Testis (tissue), 3 donors: ENCODE measurements around the gene NFKBIE. TPM values are rescaled to one million over a fixed set of nuclear protein-coding genes. Genes with fewer than 3 reads are reported as not detected.

Experiments
- DNase-seq: peaks from one replicate; pipeline ENCODE4 v3.0.0-alpha.2; 2019
- H3K27ac ChIP-seq, 2 donors: fragments of 200-600 bp; sonication (generic); one replicate each; pipeline ENCODE4 v1.5.1; 2019
- H3K27me3 ChIP-seq: fragments of 200-600 bp; sonication (generic); one replicate; pipeline ENCODE4 v1.5.1; 2019
- H3K36me3 ChIP-seq: fragments of 200-600 bp; sonication (generic); one replicate; pipeline ENCODE4 v1.5.1; 2017; ENCODE audit warnings: low read depth; ENCODE audit errors: missing control alignments
- H3K4me1 ChIP-seq: fragments of 200-600 bp; sonication (generic); one replicate; pipeline ENCODE4 v1.5.1; 2019
- H3K4me3 ChIP-seq, 2 donors: fragments of 200-600 bp; sonication (generic); one replicate each; pipeline ENCODE4 v1.5.1; 2017 to 2019
- H3K9me3 ChIP-seq: fragments of 200-600 bp; sonication (generic); one replicate; pipeline ENCODE4 v1.5.1; 2017
- POLR2A ChIP-seq: fragments of 450-650 bp; IDR thresholded peaks from one replicate; pipeline ENCODE4 v1.6.1; 2017; ENCODE audit warnings: antibody characterized with exemption, mild to moderate bottlenecking, moderate library complexity
- WGBS, 2 donors: methylation state at CpG; one replicate each; pipeline ENCODE4 v1.1.5; 2018; 5-methylcytosine and 5-hydroxymethylcytosine counted together
- intact Hi-C: fragments of 100-400 bp; cut with DNase I; formaldehyde crosslinking; loops from one replicate; pipeline ENCODE4 v1.15.1; 2023; ENCODE audit warnings: low total_unique reads
- polyA plus RNA-seq: library from polyadenylated mRNA; stranded (reverse); fragments of 350-450 nt; fragmentation: Illumina TruSeq; extraction: RNeasy Lipid Tissue Mini Kit (QIAGEN cat#74804); gene quantifications from one replicate; pipeline ENCODE4 v1.2.3, GENCODE V29; 2014; ENCODE audit warnings: low read depth, low replicate concordance; ENCODE audit not compliant: insufficient read depth
- total RNA-seq, 2 donors: library from RNA; depleted of rRNA; stranded (reverse); fragments of >200 nt; gene quantifications; one replicate each; pipeline ENCODE4 v1.2.3, GENCODE V29; 2016
- TF ChIP-seq, protein P1 (sequence below), 3 experiments: fragments of 450-650 bp in 2 of 3; fragments of 200-600 bp in 1 of 3; sonication (generic) in 1 of 3; IDR thresholded peaks; one replicate each; pipeline ENCODE4 v1.5.1; 2016 to 2019; ENCODE audit warnings: antibody characterized with exemption in 3 of 3, mild to moderate bottlenecking in 2 of 3, moderate library complexity in 1 of 3

NFKBIE gene
- total and polyA plus RNA-seq, 3 donors from 2014 or later, result 13.1 to 29.2 (median 18.3) TPM

DNA sequence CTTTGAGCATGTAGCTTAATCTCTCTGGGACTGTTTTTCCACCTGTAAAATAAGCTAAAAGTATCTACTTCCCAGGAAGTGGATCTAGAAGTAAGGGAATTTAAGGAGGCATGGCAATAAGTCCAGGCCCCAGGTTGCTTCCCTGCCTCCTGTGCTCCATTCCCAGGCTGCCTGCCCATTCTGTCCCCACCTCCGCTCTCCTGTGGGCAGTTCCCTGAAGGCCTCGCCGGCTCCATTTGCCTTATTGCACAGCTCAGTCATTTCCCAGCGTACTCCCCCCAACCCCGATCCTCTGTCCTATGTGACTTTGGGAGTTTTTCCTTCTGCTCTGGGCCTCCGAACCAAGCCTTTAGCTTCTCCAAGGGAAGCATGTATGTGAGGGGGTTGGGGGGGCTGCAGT lies 37.3 kb downstream of the NFKBIE start:
- no peak for TF ChIP-seq POLR2A
- TF ChIP-seq, protein P1, sequence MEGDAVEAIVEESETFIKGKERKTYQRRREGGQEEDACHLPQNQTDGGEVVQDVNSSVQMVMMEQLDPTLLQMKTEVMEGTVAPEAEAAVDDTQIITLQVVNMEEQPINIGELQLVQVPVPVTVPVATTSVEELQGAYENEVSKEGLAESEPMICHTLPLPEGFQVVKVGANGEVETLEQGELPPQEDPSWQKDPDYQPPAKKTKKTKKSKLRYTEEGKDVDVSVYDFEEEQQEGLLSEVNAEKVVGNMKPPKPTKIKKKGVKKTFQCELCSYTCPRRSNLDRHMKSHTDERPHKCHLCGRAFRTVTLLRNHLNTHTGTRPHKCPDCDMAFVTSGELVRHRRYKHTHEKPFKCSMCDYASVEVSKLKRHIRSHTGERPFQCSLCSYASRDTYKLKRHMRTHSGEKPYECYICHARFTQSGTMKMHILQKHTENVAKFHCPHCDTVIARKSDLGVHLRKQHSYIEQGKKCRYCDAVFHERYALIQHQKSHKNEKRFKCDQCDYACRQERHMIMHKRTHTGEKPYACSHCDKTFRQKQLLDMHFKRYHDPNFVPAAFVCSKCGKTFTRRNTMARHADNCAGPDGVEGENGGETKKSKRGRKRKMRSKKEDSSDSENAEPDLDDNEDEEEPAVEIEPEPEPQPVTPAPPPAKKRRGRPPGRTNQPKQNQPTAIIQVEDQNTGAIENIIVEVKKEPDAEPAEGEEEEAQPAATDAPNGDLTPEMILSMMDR (IDR thresholded peaks at IDR 0.05), result no peak
- intact Hi-C loops, result no loop called here
- H3K4me3 ChIP-seq, result no peak overlapping the region

DNA sequence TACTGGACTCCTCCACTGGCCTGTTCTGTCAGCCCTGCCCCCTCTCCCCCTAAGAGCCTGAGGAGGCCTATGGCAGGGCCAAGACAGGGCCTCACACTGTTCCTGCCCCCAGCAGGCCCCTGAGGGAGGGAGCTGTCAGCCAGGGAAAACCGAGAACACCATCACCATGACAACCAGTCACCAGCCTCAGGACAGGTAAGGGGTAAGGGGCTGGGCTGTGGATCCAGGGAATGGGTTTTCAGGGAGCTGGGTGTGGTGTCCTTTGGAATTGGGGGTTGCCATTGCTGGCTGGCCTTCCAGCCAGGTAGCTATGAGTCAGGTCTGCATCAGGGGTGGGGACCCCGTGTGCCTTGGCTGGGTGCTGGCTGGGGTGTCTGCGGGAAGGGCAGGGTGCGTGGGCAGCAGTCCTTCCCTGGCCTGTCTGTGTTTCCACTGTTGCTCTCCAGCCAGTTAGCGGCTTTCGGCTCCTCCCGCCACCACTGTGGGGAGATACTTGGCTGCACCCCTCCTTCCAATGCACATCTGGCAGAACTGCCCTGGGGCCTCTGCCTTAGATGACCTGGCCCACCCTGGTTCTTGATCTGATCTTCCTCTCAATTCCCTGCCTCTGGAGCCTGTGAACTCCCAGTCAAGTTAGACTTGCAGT lies 38.1 kb downstream of the NFKBIE start:
- TF ChIP-seq, protein P1 (IDR thresholded peaks at IDR 0.05), result no peak
- no peak for TF ChIP-seq POLR2A
- H3K9me3 ChIP-seq, result no peaks in the 10 kb centered on the region
- DNase-seq, result no peak
- intact Hi-C loops, result no loop called here
- H3K36me3 ChIP-seq, result no peaks in the 10 kb centered on the region
- peak overlapping the region; percentile 44 to 84 for H3K27ac ChIP-seq
- 54 to 62% methylated on average over 5 to 7 of the region's 7 CpGs for whole genome bisulfite sequencing, 2 donors
- H3K27me3 ChIP-seq, result no peaks in the 10 kb centered on the region
- H3K4me1 ChIP-seq, result peaks cover 68% of the 10 kb centered on the region
- no peak overlapping the region for H3K4me3 ChIP-seq

More for the DNA sequence above, 37.3 kb downstream of the NFKBIE start:
- WGBS, 2 donors, result 73 to 93% methylated on average over 6 of the region's 6 CpGs
- Histone ChIP-seq H3K27me3 (no peaks in the 10 kb centered on the region), H3K27ac (peak overlapping the region; percentile 44 to 84), H3K4me1 (peaks cover 60% of the 10 kb centered on the region), H3K36me3 (no peaks in the 10 kb centered on the region), H3K9me3 (no peaks in the 10 kb centered on the region)
- DNase-seq, result no peak

DNA sequence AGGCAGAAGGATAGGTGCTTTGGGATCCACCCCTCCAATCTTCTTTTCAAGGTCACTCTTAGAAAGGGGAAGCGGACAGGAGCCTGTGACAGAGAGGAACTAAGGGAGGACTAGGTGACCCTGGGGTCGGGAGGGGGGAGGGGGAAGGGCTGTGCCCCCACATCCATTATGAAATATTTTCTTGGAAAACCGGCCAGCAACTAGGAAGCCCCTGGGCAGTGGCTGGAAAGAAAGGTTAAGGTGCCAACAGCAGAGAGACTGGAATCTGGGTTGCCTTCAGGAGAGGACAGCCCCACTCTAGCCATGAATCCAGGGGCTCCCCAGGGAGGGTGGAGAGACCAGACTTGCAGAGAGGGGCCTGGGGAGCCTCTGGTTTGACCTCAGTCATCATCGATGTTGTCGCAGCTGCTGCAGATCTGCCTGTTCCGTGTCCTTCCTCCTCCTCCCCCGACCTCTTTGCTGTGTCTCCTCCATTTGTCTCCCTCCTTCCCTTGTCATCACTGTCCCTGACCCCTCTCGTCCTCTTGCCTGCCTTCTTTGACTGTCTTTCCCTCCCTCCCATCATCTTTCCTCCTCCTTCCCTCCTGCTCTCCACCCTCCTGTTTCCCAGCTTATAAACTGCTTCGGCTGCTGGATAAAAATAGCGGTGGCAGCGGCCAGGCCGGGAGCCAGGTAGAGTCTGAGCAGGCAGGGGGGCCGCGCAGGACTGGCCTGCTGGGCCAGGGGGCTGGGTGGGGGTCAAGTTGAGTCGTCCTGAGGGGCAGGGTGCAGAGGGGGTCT lies 38.8 kb downstream of the NFKBIE start:
- Histone ChIP-seq H3K4me1 (peaks cover 75% of the 10 kb centered on the region), H3K36me3 (no peaks in the 10 kb centered on the region), H3K9me3 (no peaks in the 10 kb centered on the region), H3K27ac (peak overlapping the region; percentile 44 to 84), H3K4me3 (no peak overlapping the region), H3K27me3 (no peaks in the 10 kb centered on the region)
- TF ChIP-seq, protein P1 (IDR thresholded peaks at IDR 0.05), result no peak
- TF ChIP-seq POLR2A, result no peak
- intact Hi-C loops, result no loop called here
- peak; percentile 51 for DNase-seq
- WGBS, 2 donors, result 16 to 35% methylated on average over 12 to 15 of the region's 15 CpGs

DNA sequence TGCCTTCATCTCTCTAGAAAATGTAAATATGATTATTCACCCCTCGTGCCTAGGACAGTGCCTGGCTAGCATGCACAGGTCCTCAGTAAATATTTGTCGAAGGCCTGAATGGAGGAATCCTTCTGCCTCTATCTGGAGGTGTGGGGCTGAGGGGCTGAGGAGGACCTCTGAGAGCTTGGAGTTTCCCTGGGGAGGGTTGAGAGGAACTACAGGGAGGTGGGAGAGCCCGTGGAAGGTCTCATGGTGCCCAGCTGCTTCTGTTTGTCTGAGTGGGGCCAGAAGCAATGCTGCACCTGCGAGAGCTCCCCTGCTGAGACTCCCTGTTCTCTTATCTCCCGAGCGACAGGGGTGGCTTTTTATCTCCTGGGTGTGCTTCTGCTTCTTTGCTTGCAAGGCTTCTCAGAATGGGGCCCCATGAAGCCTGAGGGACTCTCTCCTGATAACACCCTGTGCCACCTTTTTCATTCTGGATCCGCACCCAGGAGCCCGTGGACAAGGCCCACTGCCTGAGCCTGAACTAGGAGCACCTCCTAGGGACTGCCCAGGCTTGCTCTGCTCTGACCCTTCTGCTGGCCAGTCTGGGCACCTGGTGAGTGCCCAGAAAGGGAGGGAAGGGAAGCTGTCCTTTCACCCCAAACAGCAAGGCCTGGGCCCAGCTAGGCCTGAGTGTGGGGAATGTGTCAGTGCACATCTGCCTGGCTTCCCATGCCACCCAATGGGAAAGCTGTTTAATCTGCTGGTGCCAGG lies 39.6 kb downstream of the NFKBIE start:
- 48 to 60% methylated on average over 8 of the region's 8 CpGs for WGBS, 2 donors
- Histone ChIP-seq H3K9me3 (no peaks in the 10 kb centered on the region), H3K27me3 (no peaks in the 10 kb centered on the region), H3K4me1 (peaks cover 83% of the 10 kb centered on the region), H3K27ac (peak overlapping the region; percentile 44 to 84), H3K4me3 (no peak overlapping the region), H3K36me3 (no peaks in the 10 kb centered on the region)
- TF ChIP-seq, protein P1 (IDR thresholded peaks at IDR 0.05), result no peak
- TF ChIP-seq POLR2A, result no peak
- no peak for DNase-seq
- intact Hi-C loops, result no loop called here
